Neural crest cell (in vitro differentiated cells): Measurements from ENCODE around the gene MIF. TPM values are rescaled to one million over a fixed set of nuclear protein-coding genes. Genes with fewer than 3 reads are reported as not detected.
"Not testable (repeated sequence)": the region's sequence is repeated elsewhere in the genome, so short reads cannot be mapped to it uniquely, and the experiment has no call there.

Experiments used
- DNase-seq: peaks from one replicate; pipeline ENCODE4 v3.0.0; 2021; ENCODE audit warnings: low read depth, mixed read lengths, low spot score
- H3K27ac Mint-ChIP-seq: one replicate; pipeline ENCODE4 v1.8.0; 2021; ENCODE audit warnings: mild to moderate bottlenecking, mixed read lengths; ENCODE audit not compliant: unreplicated experiment
- H3K27me3 Mint-ChIP-seq: 2 replicates; pipeline ENCODE4 v1.8.0; 2021; ENCODE audit warnings: low read depth, mild to moderate bottlenecking, mixed read lengths
- H3K36me3 Mint-ChIP-seq: 2 replicates; pipeline ENCODE4 v1.8.0; 2021; ENCODE audit warnings: low read depth, mild to moderate bottlenecking, mixed read lengths
- H3K4me1 Mint-ChIP-seq: 2 replicates; pipeline ENCODE4 v1.8.0; 2021; ENCODE audit warnings: mixed read lengths
- H3K4me3 Mint-ChIP-seq: one replicate; pipeline ENCODE4 v1.8.0; 2021; ENCODE audit warnings: mild to moderate bottlenecking, mixed read lengths
- H3K9me3 Mint-ChIP-seq: 2 replicates; pipeline ENCODE4 v1.8.0; 2021; ENCODE audit warnings: mixed read lengths
- total RNA-seq: library from RNA; stranded (reverse); gene quantifications from 2 replicates; pipeline ENCODE4 v1.2.1, GENCODE V29; 2021
- TF ChIP-seq, protein P1 (sequence below): fragments of 200-600 bp; sonication (generic); conservative IDR thresholded peaks from 2 replicates; pipeline ENCODE4 v1.5.0; 2021; ENCODE audit warnings: antibody characterized with exemption, mild to moderate bottlenecking

The MIF gene
- total RNA-seq, 1 donor from 2014 or later, result 642 TPM

DNA sequence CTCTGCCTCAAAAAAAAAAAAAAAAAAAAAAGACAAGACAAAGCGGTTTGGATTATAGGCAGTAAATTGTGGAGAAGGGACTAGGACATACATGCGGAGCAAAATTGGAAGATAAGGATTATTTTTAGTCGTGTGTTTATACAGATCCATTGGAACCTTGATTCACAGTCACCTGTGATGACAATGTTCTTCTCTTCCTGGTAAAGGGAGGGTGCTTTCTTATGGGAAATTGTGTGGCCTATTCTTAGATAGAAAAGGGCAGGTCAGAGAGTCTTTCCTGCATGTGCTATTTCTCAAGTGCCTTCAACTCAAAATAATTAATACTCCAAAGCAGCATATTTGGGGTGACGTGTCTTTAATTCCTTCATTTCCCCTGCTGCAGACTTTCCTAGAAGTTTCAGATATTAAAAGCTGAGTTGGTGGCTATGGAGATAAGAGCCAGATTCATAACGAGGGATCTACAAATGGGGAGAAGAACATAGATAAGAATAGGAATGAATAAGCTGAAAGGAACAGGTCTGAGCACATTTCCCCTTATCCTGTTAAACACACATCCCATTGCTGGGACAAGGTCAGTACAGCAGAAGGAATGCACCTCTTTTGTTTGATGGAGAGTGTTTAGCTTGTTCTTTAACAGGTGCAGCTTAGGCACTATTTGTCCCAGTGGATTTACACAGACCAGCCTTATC, 44.3 kb downstream of the MIF start:
- no peak for DNase-seq
- H3K4me1 Mint-ChIP-seq, result no peaks in the 10 kb centered on the region
- no peak overlapping the region for H3K27ac Mint-ChIP-seq
- TF ChIP-seq, protein P1, sequence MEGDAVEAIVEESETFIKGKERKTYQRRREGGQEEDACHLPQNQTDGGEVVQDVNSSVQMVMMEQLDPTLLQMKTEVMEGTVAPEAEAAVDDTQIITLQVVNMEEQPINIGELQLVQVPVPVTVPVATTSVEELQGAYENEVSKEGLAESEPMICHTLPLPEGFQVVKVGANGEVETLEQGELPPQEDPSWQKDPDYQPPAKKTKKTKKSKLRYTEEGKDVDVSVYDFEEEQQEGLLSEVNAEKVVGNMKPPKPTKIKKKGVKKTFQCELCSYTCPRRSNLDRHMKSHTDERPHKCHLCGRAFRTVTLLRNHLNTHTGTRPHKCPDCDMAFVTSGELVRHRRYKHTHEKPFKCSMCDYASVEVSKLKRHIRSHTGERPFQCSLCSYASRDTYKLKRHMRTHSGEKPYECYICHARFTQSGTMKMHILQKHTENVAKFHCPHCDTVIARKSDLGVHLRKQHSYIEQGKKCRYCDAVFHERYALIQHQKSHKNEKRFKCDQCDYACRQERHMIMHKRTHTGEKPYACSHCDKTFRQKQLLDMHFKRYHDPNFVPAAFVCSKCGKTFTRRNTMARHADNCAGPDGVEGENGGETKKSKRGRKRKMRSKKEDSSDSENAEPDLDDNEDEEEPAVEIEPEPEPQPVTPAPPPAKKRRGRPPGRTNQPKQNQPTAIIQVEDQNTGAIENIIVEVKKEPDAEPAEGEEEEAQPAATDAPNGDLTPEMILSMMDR, result no peak
- H3K36me3 Mint-ChIP-seq, result no peaks in the 10 kb centered on the region
- no peak overlapping the region for H3K4me3 Mint-ChIP-seq
- H3K27me3 Mint-ChIP-seq, result no peaks in the 10 kb centered on the region
- H3K9me3 Mint-ChIP-seq, result no peaks in the 10 kb centered on the region

DNA sequence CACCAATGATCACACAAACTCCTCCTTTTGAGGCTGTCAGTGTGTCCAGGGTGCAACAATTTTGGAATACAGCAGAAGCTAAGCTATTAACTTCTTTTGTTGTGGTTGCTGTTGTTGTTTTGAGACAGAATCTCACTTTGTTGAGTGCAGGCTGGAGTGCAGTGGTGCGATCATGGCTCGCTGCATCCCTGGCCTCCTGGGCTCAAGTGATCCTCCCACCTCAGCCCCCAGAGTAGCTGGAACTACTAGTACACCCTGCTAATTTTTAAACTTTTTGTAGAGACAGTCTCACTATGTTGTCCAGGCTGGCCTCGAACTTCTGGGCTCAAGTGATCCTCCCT, 44.8 kb downstream of the MIF start:
- DNase-seq, result no peak
- no peak overlapping the region for H3K4me3 Mint-ChIP-seq
- H3K27ac Mint-ChIP-seq, result no peak overlapping the region
- H3K9me3 Mint-ChIP-seq, result no peaks in the 10 kb centered on the region
- TF ChIP-seq, protein P1, result no peak
- H3K4me1 Mint-ChIP-seq, result no peaks in the 10 kb centered on the region
- no peaks in the 10 kb centered on the region for H3K36me3 Mint-ChIP-seq
- H3K27me3 Mint-ChIP-seq, result no peaks in the 10 kb centered on the region

DNA sequence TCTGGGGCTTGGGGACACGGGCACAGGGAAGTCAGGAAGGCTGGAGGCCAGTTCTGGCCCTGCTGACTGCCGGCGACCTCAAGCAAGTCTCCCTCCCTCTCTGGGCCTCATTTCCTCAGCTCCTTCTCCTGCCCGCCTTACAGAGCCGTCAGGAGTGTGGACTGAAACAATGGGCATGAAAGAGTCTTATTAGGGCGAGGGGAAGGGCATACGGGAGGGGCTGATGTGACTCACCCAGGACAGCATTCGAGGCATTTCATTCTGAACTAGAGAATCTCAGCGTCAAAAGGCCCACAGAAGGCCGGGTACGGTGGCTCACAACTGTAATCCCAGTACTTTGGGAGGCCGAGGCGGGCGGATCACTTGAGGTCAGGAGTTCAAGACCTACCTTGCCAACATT, 46.0 kb downstream of the MIF start:
- H3K9me3 Mint-ChIP-seq, DNase-seq, H3K27me3 Mint-ChIP-seq, H3K4me3 Mint-ChIP-seq, H3K4me1 Mint-ChIP-seq, H3K36me3 Mint-ChIP-seq, H3K27ac Mint-ChIP-seq: not testable (repeated sequence)

Other genes starting within 250 kb of the MIF start
- gene RGL4, start 203.4 kb upstream of the MIF start, total RNA-seq, result not detected in 2 replicates
- gene ZNF70, start 143.3 kb upstream of the MIF start, total RNA-seq, result 11.4 and 13.0 TPM in 2 replicates
- not detected in 2 replicates for gene VPREB3, start 140.0 kb upstream of the MIF start, total RNA-seq
- 0.41 and 0.79 TPM in 2 replicates for gene C22orf15, start 131.4 kb upstream of the MIF start, total RNA-seq
- gene CHCHD10, start 126.4 kb upstream of the MIF start, total RNA-seq, result 35.8 and 38.8 TPM in 2 replicates
- gene MMP11, start 121.5 kb upstream of the MIF start, total RNA-seq, result 10.8 and 11.2 TPM in 2 replicates
- 222 and 244 TPM in 2 replicates for gene SMARCB1, start 107.4 kb upstream of the MIF start, total RNA-seq
- gene DERL3, start 55.4 kb upstream of the MIF start, total RNA-seq, result 5.7 TPM in 2 replicates
- gene SLC2A11, start 36.5 kb upstream of the MIF start, total RNA-seq, result 17.1 and 18.2 TPM in 2 replicates
- 1.8 and 2.1 TPM in 2 replicates for gene GSTT2B, start 66.8 kb downstream of the MIF start, total RNA-seq
- not detected in 2 replicates for gene DDTL, start 72.5 kb downstream of the MIF start, total RNA-seq
- gene DDT, start 80.1 kb downstream of the MIF start, total RNA-seq, result 72.3 and 74.0 TPM in 2 replicates
- gene GSTT2, start 85.8 kb downstream of the MIF start, total RNA-seq, result not detected in 2 replicates
- not detected in 2 replicates for gene GSTT4, start 111.1 kb downstream of the MIF start, total RNA-seq
- gene CABIN1, start 116.9 kb downstream of the MIF start, total RNA-seq, result 80.8 and 81.8 TPM in 2 replicates